HG03432 (cell line): Measurements from ENCODE around the gene ADGRD2.

Source experiments
- ATAC-seq: cut with Tn5 transposase; IDR thresholded peaks from one replicate; pipeline ENCODE4 v1.9.1; 2021; ENCODE audit warnings: mild to moderate bottlenecking, moderate library complexity; ENCODE audit not compliant: unreplicated experiment

ADGRD2 gene

DNA sequence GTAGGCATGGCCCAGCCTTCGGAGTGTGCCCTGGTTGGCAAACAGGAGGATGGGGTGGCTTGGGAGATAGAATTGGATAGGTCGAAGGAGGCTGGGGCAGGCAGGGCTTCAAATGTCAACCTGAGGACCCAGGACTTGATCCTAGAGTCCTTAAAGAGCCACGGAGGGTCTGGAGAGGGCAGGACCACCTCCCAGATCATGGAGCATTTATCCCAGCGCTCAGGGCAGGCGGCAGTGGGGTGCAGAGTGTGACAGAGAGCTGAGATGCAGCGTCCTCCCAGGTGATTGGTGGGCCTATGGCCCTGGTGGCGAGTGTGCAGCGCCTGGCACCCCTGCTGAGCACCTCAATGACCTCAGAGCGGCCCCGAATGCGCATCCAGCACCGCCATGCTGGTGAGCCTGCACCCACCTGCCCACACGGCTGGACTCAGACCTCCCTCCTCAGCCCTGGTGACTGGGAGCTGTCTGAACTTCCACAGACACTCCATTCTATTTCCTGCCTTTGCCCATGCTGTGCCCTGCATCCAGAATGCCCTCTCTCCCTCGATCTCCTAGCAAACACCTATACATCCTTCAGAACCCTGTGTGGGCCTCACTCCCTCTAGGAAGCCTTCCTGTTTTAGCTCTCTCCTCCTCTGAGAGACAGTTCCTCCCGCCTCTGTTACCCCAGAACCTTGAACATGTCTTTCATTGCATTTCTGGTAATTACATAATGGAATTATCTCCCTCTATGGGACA, 6.3 kb downstream of the ADGRD2 start:
- ATAC-seq, result no peak

- no peak for ATAC-seq
Measured at GRCh38 chr9:124457079-124457886, 7.0 kb downstream of the ADGRD2 start.

DNA sequence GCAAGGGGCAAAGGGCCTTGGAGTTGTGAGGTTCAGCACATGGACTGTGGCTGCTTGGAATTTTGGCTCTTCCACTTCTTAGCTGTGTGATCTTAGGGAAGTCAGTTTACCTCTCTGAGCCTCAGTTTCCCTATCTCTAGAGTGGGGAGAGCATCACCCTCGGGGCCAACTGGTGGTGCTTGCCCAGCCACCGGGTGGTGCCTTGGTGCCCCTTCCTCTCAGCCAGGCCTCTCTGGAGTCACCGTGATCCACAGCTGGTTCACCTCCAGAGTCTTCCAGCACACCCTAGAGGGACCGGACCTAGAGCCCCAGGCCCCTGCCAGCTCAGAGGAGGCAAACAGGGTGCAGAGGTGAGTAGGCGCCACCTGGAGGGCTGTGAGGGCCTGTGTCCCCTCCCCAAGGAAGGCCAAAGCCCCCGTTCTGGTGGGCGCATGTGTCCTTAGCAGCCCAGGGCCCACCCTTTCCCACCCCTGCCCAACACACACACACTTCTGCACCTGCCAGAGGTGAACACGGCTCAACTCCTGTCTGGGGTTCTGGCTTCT, 7.7 kb downstream of the ADGRD2 start:
- no peak for ATAC-seq

DNA sequence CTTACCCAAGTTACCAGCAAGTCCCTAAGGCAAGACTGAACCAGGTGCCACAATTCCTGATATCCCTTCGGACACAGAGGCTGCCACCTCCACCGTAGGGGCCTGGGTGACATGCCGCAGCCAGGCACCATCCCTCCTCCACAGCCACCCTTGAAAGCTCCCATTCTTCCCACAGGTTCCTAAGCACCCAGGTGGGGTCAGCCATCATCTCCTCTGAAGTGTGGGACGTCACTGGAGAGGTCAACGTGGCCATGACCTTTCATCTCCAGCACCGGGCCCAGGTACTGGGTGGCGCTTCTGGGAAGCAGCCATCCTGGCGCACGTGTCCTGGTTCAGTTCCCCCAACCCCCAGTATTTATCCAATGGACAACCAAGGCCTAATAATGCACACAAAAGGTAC, 8.2 kb downstream of the ADGRD2 start:
- ATAC-seq, result no peak

- ATAC-seq, result no peak
Measured at GRCh38 chr9:124462739-124463138, 12.5 kb downstream of the ADGRD2 start.

DNA sequence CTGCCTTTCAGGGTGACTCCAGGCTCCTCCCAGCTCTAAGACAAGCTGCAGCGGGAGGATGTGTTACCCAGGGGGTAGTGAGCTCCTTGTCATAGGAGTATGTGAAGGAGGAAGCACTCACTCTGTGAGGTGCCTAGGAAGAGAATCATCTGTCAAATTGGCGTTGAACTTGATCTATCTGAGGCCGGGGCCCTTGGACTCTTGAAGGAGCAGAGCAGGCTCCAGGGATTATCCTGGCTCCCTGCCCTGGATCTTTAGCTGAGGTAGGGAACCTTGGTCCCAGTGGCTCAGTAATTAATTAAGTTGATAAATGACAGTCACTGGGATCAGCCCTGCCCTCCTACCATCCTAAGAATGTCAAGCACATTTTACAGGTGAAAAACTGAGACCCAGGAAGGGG, 15.5 kb downstream of the ADGRD2 start:
- no peak for ATAC-seq

DNA sequence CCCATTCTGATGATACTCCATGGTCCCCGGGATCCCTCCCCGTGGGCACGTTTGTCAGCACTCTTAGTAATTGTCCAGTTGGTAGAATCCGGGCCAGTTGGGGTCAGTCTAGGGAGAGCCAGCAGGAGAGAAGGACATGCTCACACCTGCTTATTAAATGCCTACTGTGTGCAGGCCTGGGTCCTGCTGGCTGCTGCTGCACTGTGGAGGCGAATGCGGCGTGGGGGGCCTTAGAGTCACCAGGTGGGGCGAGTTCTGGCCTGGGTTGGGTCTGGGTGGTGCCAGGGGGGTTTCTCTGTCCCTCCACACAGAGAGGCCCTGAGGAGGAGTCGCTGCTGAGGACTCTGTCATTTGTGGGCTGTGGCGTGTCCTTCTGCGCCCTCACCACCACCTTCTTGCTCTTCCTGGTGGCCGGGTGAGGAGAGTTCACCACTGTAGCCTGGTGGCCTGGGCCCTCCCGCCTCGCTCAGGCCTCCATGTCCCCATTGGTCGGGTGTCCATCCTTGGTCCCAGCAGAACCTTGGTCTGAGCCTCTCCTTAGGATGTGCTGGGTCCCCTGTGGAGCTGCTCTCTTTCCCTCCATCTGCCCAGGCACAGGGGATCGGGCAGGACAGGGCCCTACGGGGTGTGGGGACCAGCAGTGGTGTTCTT, 17.3 kb downstream of the ADGRD2 start:
- ATAC-seq, result no peak

DNA sequence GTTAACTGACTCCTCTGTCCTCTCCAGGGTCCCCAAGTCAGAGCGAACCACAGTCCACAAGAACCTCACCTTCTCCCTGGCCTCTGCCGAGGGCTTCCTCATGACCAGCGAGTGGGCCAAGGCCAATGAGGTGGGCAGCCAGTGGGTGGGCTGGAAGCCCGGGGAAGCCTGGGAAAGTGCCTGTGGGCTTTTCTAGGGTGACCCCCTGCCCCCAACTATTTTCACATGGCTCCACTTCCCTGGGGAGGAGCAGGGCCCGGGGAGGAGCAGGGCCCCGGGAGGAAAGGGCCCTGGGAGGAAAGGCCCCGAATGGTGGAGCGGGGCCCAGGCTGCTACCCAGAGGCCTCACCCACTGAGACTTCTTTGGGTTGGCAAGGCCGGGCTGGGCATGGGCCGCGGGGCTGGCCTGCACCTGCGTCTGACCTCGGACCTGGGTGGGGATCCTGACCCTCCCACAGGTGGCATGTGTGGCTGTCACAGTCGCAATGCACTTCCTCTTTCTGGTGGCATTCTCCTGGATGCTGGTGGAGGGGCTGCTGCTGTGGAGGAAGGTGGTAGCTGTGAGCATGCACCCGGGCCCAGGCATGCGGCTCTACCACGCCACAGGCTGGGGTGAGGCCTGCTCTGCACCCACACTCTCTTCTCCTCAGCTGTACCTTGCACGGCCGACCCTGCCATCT, 17.9 kb downstream of the ADGRD2 start:
- no peak for ATAC-seq

- ATAC-seq, result no peak
Measured at GRCh38 chr9:124469011-124469832, 19.0 kb downstream of the ADGRD2 start.

DNA sequence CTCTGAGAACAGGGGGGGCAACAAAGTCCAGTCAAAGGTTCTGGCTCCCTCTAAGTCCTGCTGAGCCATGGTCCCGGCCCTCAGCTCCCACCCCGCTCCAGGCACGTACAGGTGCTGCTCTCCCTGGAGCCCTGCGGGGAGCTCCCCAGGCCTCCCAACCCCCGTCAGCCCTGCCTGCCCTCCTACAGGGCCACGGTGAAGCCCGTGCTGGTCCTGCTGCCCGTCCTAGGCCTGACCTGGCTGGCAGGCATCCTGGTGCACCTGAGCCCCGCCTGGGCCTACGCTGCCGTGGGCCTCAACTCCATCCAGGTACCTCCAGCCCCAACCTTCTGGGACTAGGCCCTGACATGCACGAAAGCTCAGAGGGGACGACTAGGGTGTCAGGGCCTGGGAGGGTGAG, 20.1 kb downstream of the ADGRD2 start:
- ATAC-seq, result no peak

GRCh38 chr9:124470726-124471125, 20.5 kb downstream of the ADGRD2 start:
- no peak for ATAC-seq

GRCh38 chr9:124471761-124472160, 21.5 kb downstream of the ADGRD2 start:
- no peak for ATAC-seq

GRCh38 chr9:124472770-124473169, 22.5 kb downstream of the ADGRD2 start:
- ATAC-seq, result no peak

DNA sequence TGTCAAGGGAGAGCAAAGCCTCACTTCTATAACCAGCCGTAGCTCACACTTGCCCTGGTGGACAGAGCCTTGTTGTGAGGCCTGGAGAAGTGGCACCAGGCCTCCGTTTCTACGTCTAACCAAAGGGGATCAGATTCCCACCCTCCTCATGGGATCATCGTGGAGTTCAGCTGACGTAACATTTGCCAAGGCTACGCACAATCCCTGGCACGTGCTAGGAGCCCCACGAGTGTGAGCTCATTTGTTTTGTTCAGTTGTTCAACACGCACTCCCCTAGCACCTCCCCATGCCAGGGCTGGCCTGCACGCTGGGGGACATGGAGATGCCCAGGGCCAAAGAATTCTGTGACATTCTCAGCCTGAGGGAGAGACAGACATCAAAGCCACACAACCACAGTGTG, 23.1 kb downstream of the ADGRD2 start:
- ATAC-seq, result no peak

DNA sequence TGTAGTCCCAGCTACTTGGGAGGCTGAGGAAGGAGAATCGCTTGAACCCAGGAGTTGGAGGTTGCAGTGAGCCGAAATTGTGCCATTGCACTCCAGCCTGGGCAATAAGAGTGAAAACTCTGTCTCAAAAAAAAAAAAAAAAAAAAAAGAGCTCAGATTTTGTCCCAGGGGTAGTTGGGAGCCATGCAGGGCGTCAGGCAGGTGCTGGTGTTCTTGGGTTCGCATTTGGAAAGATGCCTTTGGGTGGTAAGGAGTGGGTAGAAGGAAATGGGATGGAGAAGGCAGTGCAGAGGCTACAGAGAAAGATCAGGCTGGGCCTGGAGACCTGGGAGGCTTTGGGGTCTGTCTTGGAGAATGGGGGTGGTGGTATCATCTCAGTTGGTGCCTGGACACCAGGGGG, 23.9 kb downstream of the ADGRD2 start:
- ATAC-seq, result no peak

GRCh38 chr9:124475158-124475867, 25.1 kb downstream of the ADGRD2 start:
- ATAC-seq, result no peak

GRCh38 chr9:124475868-124476690, 25.8 kb downstream of the ADGRD2 start:
- no peak for ATAC-seq

- ATAC-seq, result no peak
Measured at GRCh38 chr9:124477211-124477647, 27.0 kb downstream of the ADGRD2 start.
